Esophagus muscularis mucosa (tissue), 4 donors: ENCODE data around the gene SMCR8.

ENCODE experiments used
- CTCF ChIP-seq, 3 experiments: fragments of 200-600 bp in 2 of 3; fragments of 450-650 bp in 1 of 3; sonication (generic) in 2 of 3; IDR thresholded peaks; one replicate each; pipeline ENCODE4 v1.5.1; 2017 to 2019; ENCODE audit warnings: antibody characterized with exemption in 3 of 3, mild to moderate bottlenecking in 2 of 3, moderate library complexity in 1 of 3
- EP300 ChIP-seq: sonication (generic); formaldehyde crosslinking; IDR thresholded peaks from one replicate; pipeline ENCODE4 v1.6.1; 2017; ENCODE audit warnings: antibody characterized with exemption
- POLR2AphosphoS5 ChIP-seq, 2 donors: sonication (generic); formaldehyde crosslinking; IDR thresholded peaks; one replicate each; pipeline ENCODE4 v1.6.1; 2017; ENCODE audit warnings: antibody characterized with exemption in 2 of 2

GRCh38 chr17:18374216-18374615 lies 59.1 kb downstream of the SMCR8 start:
- TF ChIP-seq CTCF (IDR thresholded peaks at IDR 0.05) (no peak), EP300 (no peak), POLR2AphosphoS5 (IDR thresholded peaks at IDR 0.05) (no peak)
